Ovary (tissue), 3 donors: ENCODE data around the gene NT5C.
"Not testable (repeated sequence)": the region's sequence is repeated elsewhere in the genome, so short reads cannot be mapped to it uniquely, and the experiment has no call there.

Experiments
- POLR2A ChIP-seq: fragments of 450-650 bp; IDR thresholded peaks from one replicate; pipeline ENCODE4 v1.6.1; 2017; ENCODE audit warnings: antibody characterized with exemption, mild to moderate bottlenecking, moderate library complexity
- TF ChIP-seq, protein P1 (sequence below), 3 donors: fragments of 450-650 bp in 2 of 3; fragments of 200-600 bp in 1 of 3; IDR thresholded peaks; one replicate each; pipeline versions ENCODE4 v1.5.1 to v1.8.0; 2016 to 2022; ENCODE audit warnings: antibody characterized with exemption in 3 of 3, mild to moderate bottlenecking in 1 of 3
- donor health status: DM: no; HTN: no; CAD: no.

DNA sequence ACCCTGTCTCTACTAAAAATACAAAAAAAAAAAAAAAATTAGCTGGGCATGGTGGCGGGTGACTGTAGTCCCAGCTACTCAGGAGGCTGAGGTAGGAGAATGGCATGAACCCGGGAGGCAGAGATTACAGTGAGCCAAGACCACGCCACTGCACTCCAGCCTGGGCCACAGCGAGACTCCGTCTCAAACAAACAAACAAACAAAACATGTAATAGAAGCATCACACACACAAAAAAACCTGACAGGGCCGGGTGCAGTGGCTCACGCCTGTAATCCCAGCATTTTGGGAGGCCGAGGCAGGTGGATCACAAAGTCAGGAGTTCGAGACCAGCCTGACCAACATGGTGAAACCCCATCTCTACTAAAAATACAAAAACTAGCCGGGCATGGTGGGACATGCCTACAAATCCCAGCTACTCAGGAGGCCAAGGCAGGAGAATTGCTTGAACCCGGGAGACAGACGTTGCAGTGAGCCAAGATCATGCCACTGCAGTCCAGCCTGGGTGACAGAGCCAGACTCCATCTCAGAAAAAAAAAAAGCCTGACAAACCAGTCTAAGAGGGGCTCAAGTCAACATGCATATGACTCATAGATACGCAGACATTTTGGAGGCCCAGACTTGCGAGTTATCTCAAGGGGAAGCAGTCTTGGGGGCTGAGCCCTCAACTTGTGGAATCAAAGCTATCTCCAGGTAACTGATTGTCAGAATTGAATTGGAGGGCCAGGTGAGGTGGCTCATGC is 2.2 kb upstream of the NT5C start:
- TF ChIP-seq, protein P1, sequence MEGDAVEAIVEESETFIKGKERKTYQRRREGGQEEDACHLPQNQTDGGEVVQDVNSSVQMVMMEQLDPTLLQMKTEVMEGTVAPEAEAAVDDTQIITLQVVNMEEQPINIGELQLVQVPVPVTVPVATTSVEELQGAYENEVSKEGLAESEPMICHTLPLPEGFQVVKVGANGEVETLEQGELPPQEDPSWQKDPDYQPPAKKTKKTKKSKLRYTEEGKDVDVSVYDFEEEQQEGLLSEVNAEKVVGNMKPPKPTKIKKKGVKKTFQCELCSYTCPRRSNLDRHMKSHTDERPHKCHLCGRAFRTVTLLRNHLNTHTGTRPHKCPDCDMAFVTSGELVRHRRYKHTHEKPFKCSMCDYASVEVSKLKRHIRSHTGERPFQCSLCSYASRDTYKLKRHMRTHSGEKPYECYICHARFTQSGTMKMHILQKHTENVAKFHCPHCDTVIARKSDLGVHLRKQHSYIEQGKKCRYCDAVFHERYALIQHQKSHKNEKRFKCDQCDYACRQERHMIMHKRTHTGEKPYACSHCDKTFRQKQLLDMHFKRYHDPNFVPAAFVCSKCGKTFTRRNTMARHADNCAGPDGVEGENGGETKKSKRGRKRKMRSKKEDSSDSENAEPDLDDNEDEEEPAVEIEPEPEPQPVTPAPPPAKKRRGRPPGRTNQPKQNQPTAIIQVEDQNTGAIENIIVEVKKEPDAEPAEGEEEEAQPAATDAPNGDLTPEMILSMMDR (IDR thresholded peaks at IDR 0.05), result not testable (repeated sequence)
- not testable (repeated sequence) for TF ChIP-seq POLR2A
